GM21717 (cell line): ENCODE results near the gene YLPM1.

Source experiments
- ATAC-seq: cut with Tn5 transposase; IDR thresholded peaks from one replicate; pipeline ENCODE4 v1.9.1; 2021; ENCODE audit warnings: mild to moderate bottlenecking, moderate library complexity; ENCODE audit not compliant: unreplicated experiment

Gene YLPM1

GRCh38 chr14:74840603-74841030 is 77.5 kb downstream of the YLPM1 start:
- peak; percentile 36 for ATAC-seq

- peak; percentile 76 for ATAC-seq
Measured at GRCh38 chr14:74841230-74842207, 78.4 kb downstream of the YLPM1 start.

GRCh38 chr14:74843653-74844052 is 80.5 kb downstream of the YLPM1 start:
- ATAC-seq, result no peak

GRCh38 chr14:74846168-74846567 is 83.1 kb downstream of the YLPM1 start:
- no peak for ATAC-seq

GRCh38 chr14:74846968-74847665 is 84.0 kb downstream of the YLPM1 start:
- no peak for ATAC-seq

GRCh38 chr14:74848768-74849167 is 85.7 kb downstream of the YLPM1 start:
- ATAC-seq, result no peak

- ATAC-seq, result no peak
Measured at GRCh38 chr14:74852922-74853530, 89.9 kb downstream of the YLPM1 start.

- ATAC-seq, result no peak
Measured at GRCh38 chr14:74853581-74853980, 90.5 kb downstream of the YLPM1 start.

- ATAC-seq, result no peak
Measured at GRCh38 chr14:74855021-74855420, 91.9 kb downstream of the YLPM1 start.

- no peak for ATAC-seq
Measured at GRCh38 chr14:74855945-74856344, 92.8 kb downstream of the YLPM1 start.

GRCh38 chr14:74856366-74856765 is 93.2 kb downstream of the YLPM1 start:
- no peak for ATAC-seq

- ATAC-seq, result no peak
Measured at GRCh38 chr14:74858022-74858421, 94.9 kb downstream of the YLPM1 start.

- ATAC-seq, result no peak
Measured at GRCh38 chr14:74859757-74860552, 96.8 kb downstream of the YLPM1 start.

GRCh38 chr14:74860899-74861733 is 98.0 kb downstream of the YLPM1 start:
- ATAC-seq, result no peak

GRCh38 chr14:74861734-74862090 is 98.6 kb downstream of the YLPM1 start:
- no peak for ATAC-seq

GRCh38 chr14:74863274-74863673 is 100.2 kb downstream of the YLPM1 start:
- no peak for ATAC-seq

GRCh38 chr14:74864198-74864597 is 101.1 kb downstream of the YLPM1 start:
- no peak for ATAC-seq

GRCh38 chr14:74865156-74865555 is 102.0 kb downstream of the YLPM1 start:
- no peak for ATAC-seq

- ATAC-seq, result no peak
Measured at GRCh38 chr14:74866708-74867389, 103.7 kb downstream of the YLPM1 start.
